Measurements from ENCODE around the gene MAP1LC3A. TPM values are rescaled to one million over a fixed set of nuclear protein-coding genes. Genes with fewer than 3 reads are reported as not detected.

MAP1LC3A gene
- total and polyA plus RNA-seq, 8 donors: 11.7 to 98.4 (median 50.4) TPM

DNA sequence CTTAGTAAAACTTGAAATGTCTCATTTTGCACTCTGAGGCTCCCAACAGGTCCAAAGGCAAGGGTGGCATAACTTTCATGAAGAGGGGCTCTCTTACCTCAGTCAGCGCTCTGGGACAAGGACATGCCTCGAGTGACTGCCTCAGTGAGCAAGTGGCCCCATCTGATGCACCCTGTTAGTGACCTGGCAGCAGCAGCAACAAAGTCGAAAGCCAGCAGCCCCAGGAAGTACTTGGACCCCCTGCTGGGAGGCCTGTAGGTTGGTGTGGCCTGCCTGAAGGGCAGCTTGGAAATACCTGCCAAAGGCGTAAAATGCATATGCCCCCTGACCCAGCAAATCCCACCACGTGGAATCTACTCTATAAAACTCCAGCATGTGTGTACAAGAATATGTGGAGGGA, 13.2 kb downstream of the MAP1LC3A start:
- Histone ChIP-seq H3K27me3 (no peaks in the 10 kb centered on the region), H3K4me1 (peaks cover 0 to 4% (median 0%) of the 10 kb centered on the region in 4 donors), H3K4me3 (no peak overlapping the region), H3K27ac (no peak overlapping the region), H3K36me3 (peaks cover 3 to 65% (median 56%) of the 10 kb centered on the region in 4 donors), H3K9me3 (no peaks in the 10 kb centered on the region)
- intact Hi-C loops (cut with DNase I; ENCODE audit: low total_unique reads): loop anchor here (10.0 kb wide), 1 partner anchor 123 kb away; no protein-coding TSS in a partner anchor
- WGBS, 5 donors: 80 to 92% (median 90%) methylated on average over 3 to 5 of the region's 5 CpGs
- TF ChIP-seq EP300 (IDR thresholded peaks at IDR 0.05) (no peak), POLR2A (IDR thresholded peaks at IDR 0.05) (no peak)
- no peak for DNase-seq

DNA sequence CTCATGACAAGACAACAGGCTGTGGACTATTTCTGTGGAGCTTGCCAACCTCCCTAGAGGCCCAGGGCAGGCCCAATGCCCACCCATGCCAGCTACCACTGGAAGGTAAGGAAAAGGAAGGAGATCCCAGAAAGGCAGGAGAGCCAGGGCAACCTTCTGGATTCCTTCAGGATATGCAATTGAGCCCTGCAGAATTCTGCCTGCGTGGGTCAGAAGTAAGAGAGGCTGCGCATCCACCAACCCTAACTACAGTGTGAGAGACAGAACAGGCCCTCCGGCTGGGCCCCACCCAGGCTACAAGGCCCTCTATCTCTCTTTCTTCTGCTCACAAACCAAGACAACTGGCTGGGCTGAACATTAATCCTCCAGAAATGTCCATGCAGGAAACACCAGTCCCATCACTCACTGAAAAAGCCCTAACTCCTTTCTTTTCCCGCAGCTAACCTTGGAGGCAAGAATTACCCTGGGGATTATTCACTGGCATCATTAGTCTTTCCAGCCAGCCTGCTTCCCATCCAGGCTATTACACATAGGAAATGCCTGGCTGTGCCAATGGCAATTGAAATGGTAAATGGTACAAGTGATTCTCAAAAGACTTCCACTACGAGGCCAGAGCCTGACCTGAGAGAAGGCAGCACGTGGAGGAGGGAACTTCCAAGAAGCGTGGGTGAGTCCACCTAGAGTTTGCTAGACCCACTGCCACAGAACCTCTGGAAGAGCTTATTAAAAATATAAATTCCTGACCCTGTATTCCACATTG, 15.2 kb downstream of the MAP1LC3A start:
- Histone ChIP-seq H3K27ac (no peak overlapping the region), H3K27me3 (no peaks in the 10 kb centered on the region), H3K4me3 (no peak overlapping the region), H3K4me1 (peaks cover 0 to 10% (median under 1%) of the 10 kb centered on the region in 4 donors), H3K36me3 (peaks cover 3 to 49% (median 43%) of the 10 kb centered on the region in 4 donors), H3K9me3 (no peaks in the 10 kb centered on the region)
- intact Hi-C loops (cut with DNase I; ENCODE audit: low total_unique reads): loop anchor here (10.0 kb wide), 1 partner anchor 121 kb away; no protein-coding TSS in a partner anchor
- no peak for DNase-seq
- 95 to 98% (median 95%) methylated on average over 7 of the region's 7 CpGs for WGBS, 5 donors
- TF ChIP-seq, protein P1, sequence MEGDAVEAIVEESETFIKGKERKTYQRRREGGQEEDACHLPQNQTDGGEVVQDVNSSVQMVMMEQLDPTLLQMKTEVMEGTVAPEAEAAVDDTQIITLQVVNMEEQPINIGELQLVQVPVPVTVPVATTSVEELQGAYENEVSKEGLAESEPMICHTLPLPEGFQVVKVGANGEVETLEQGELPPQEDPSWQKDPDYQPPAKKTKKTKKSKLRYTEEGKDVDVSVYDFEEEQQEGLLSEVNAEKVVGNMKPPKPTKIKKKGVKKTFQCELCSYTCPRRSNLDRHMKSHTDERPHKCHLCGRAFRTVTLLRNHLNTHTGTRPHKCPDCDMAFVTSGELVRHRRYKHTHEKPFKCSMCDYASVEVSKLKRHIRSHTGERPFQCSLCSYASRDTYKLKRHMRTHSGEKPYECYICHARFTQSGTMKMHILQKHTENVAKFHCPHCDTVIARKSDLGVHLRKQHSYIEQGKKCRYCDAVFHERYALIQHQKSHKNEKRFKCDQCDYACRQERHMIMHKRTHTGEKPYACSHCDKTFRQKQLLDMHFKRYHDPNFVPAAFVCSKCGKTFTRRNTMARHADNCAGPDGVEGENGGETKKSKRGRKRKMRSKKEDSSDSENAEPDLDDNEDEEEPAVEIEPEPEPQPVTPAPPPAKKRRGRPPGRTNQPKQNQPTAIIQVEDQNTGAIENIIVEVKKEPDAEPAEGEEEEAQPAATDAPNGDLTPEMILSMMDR (IDR thresholded peaks at IDR 0.05): no peak
- TF ChIP-seq POLR2A (IDR thresholded peaks at IDR 0.05): no peak
- TF ChIP-seq EP300 (IDR thresholded peaks at IDR 0.05): no peak
- no peak for TF ChIP-seq POLR2AphosphoS5 (IDR thresholded peaks at IDR 0.05)

DNA sequence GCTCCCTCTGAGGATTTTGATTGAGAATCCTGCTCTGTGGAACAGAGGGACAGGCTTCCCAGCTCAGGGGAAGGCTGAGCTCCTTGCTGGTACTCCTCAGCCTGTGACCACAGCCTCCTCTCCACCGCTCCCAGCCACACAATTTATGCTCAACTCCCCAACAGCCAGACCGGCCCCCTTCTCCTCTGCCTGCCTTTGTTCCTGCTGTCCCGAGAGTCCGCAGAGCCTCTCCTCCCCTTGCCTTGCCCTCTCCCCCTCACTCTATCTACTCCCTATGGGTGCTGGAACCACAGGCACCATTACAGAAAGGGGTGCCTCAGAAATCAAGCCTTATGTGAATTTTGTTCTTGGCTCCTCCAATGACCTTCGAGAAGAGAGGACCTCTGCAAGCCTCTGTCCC, 15.9 kb downstream of the MAP1LC3A start:
- Histone ChIP-seq H3K27me3 (no peaks in the 10 kb centered on the region), H3K36me3 (peaks cover 3 to 46% (median 38%) of the 10 kb centered on the region in 4 donors), H3K4me1 (peaks cover 0 to 17% (median 4%) of the 10 kb centered on the region in 4 donors), H3K27ac (no peak overlapping the region), H3K4me3 (no peak overlapping the region), H3K9me3 (no peaks in the 10 kb centered on the region)
- no peak for DNase-seq
- intact Hi-C loops (cut with DNase I; ENCODE audit: low total_unique reads): loop anchor here (10.0 kb wide), 1 partner anchor 120 kb away; no protein-coding TSS in a partner anchor
- no peak for TF ChIP-seq EP300 (IDR thresholded peaks at IDR 0.05)
- TF ChIP-seq, protein P1 (IDR thresholded peaks at IDR 0.05): no peak
- WGBS, 5 donors: 93 to 98% (median 94%) methylated on average over 5 of the region's 5 CpGs

DNA sequence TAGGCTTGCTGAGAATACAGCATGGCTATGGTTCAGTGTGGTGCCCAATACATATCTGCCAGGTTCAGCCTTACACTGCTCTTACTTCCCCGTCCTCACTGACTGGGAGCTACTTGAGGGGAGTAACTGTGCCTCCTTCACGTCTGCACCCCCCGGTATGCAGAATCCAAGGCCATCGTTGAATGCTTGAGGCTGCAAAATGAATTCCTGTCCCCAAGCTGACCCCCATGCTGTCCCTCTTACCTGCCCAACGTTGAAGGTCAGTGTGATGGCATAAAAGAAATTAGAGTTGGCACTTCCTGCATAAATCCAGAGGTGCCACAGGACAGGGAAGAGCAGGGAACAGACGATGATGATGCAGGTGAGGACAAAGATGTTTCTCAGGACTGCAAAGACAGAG, 16.3 kb downstream of the MAP1LC3A start:
- H3K27ac ChIP-seq: no peak overlapping the region
- TF ChIP-seq POLR2A (IDR thresholded peaks at IDR 0.05) (no peak), EP300 (IDR thresholded peaks at IDR 0.05) (no peak), POLR2AphosphoS5 (IDR thresholded peaks at IDR 0.05) (no peak)
- TF ChIP-seq, protein P1 (IDR thresholded peaks at IDR 0.05): no peak
- no peaks in the 10 kb centered on the region for H3K9me3 ChIP-seq
- no peak for DNase-seq
- intact Hi-C loops (cut with DNase I; ENCODE audit: low total_unique reads): loop anchor here (10.0 kb wide), 1 partner anchor 120 kb away; no protein-coding TSS in a partner anchor
- no peak overlapping the region for H3K4me3 ChIP-seq
- H3K36me3 ChIP-seq: peaks cover 3 to 48% (median 37%) of the 10 kb centered on the region in 4 donors
- no peaks in the 10 kb centered on the region for H3K27me3 ChIP-seq
- peaks cover 0 to 21% (median 5%) of the 10 kb centered on the region in 4 donors for H3K4me1 ChIP-seq
- WGBS, 5 donors: 91 to 95% (median 92%) methylated on average over 6 of the region's 6 CpGs

All from stomach (tissue), 9 donors.